ENCODE results near the gene CFAP410.
"Not testable (repeated sequence)": the region's sequence is repeated elsewhere in the genome, so short reads cannot be mapped to it uniquely, and the experiment has no call there.

Gene CFAP410

GRCh38 chr21:44374601-44375280 is 35.6 kb upstream of the CFAP410 start:
- H3K27ac Mint-ChIP-seq: peak overlapping the region; percentile 35 to 85
- peaks cover 13% of the 10 kb centered on the region for H3K4me1 Mint-ChIP-seq
- peak overlapping the region in 1 of 2 donors; percentile 52 for H3K4me3 Mint-ChIP-seq
- peaks cover 6% of the 10 kb centered on the region for H3K27me3 Mint-ChIP-seq
- H3K9me3 Mint-ChIP-seq: peaks cover 6 to 18% of the 10 kb centered on the region in 2 donors
- DNase-seq (no peak), ATAC-seq (no peak)

GRCh38 chr21:44372616-44373015 is 33.4 kb upstream of the CFAP410 start:
- H3K4me3 Mint-ChIP-seq: no peak overlapping the region
- DNase-seq (no peak), ATAC-seq (no peak)
- H3K27me3 Mint-ChIP-seq: peaks cover 6% of the 10 kb centered on the region
- no peak overlapping the region for H3K27ac Mint-ChIP-seq
- peaks cover 6 to 18% of the 10 kb centered on the region in 2 donors for H3K9me3 Mint-ChIP-seq
- peaks cover 13% of the 10 kb centered on the region for H3K4me1 Mint-ChIP-seq

- Mint-ChIP-seq H3K4me3 (no peak overlapping the region), H3K27me3 (peaks cover 6% of the 10 kb centered on the region), H3K27ac (no peak overlapping the region), H3K4me1 (peaks cover 13% of the 10 kb centered on the region), H3K9me3 (peaks cover 6 to 18% of the 10 kb centered on the region in 2 donors)
- ATAC-seq (no peak), DNase-seq (no peak)
Observed at GRCh38 chr21:44371596-44371995, 32.4 kb upstream of the CFAP410 start.

- H3K9me3 Mint-ChIP-seq: peaks cover 6 to 18% of the 10 kb centered on the region in 2 donors
- H3K4me1 Mint-ChIP-seq: peaks cover 12% of the 10 kb centered on the region
- ATAC-seq (no peak), DNase-seq (no peak)
- H3K27ac Mint-ChIP-seq: no peak overlapping the region
- peaks cover 6% of the 10 kb centered on the region for H3K27me3 Mint-ChIP-seq
- no peak overlapping the region for H3K4me3 Mint-ChIP-seq
Observed at GRCh38 chr21:44370786-44371410, 31.7 kb upstream of the CFAP410 start.

- Mint-ChIP-seq H3K4me3 (no peak overlapping the region), H3K9me3 (peaks cover 5 to 15% of the 10 kb centered on the region in 2 donors), H3K27ac (no peak overlapping the region), H3K4me1 (peaks cover 5% of the 10 kb centered on the region), H3K27me3 (no peaks in the 10 kb centered on the region)
- ATAC-seq (peak; percentile 13), DNase-seq (no peak)
Observed at GRCh38 chr21:44370027-44370735, 31.0 kb upstream of the CFAP410 start.

- DNase-seq (no peak), ATAC-seq (peak; percentile 63)
- Mint-ChIP-seq H3K9me3 (peaks cover 0 to 11% of the 10 kb centered on the region in 2 donors), H3K4me3 (no peak overlapping the region), H3K27ac (no peak overlapping the region), H3K27me3 (no peaks in the 10 kb centered on the region), H3K4me1 (peaks cover 5% of the 10 kb centered on the region)
Observed at GRCh38 chr21:44368711-44369446, 29.7 kb upstream of the CFAP410 start.

GRCh38 chr21:44366586-44367211 is 27.5 kb upstream of the CFAP410 start:
- peaks cover 7 to 20% of the 10 kb centered on the region in 2 donors for H3K9me3 Mint-ChIP-seq

GRCh38 chr21:44365967-44366585 is 26.9 kb upstream of the CFAP410 start:
- peaks cover 7 to 14% of the 10 kb centered on the region in 2 donors for H3K9me3 Mint-ChIP-seq
- H3K4me3 Mint-ChIP-seq: no peak overlapping the region
- DNase-seq (no peak), ATAC-seq (no peak)
- H3K27ac Mint-ChIP-seq: no peak overlapping the region
- no peaks in the 10 kb centered on the region for H3K27me3 Mint-ChIP-seq
- peaks cover 8% of the 10 kb centered on the region for H3K4me1 Mint-ChIP-seq

More at GRCh38 chr21:44366586-44367211, 27.5 kb upstream of the CFAP410 start:
- ATAC-seq (no peak), DNase-seq (no peak)
- H3K27me3 Mint-ChIP-seq: no peaks in the 10 kb centered on the region
- peaks cover 8% of the 10 kb centered on the region for H3K4me1 Mint-ChIP-seq
- no peak overlapping the region for H3K27ac Mint-ChIP-seq
- no peak overlapping the region for H3K4me3 Mint-ChIP-seq

GRCh38 chr21:44365251-44365966 is 26.2 kb upstream of the CFAP410 start:
- H3K27me3 Mint-ChIP-seq: no peaks in the 10 kb centered on the region
- H3K4me1 Mint-ChIP-seq: peaks cover 8% of the 10 kb centered on the region
- H3K9me3 Mint-ChIP-seq: peaks cover 7 to 13% of the 10 kb centered on the region in 2 donors
- no peak overlapping the region for H3K4me3 Mint-ChIP-seq
- no peak overlapping the region for H3K27ac Mint-ChIP-seq
- ATAC-seq: no peak
- no peak for DNase-seq

- no peaks in the 10 kb centered on the region for H3K27me3 Mint-ChIP-seq
- ATAC-seq: no peak
- H3K27ac Mint-ChIP-seq: peak overlapping the region in 1 of 2 donors; percentile 81
- H3K9me3 Mint-ChIP-seq: peaks cover 7 to 13% of the 10 kb centered on the region in 2 donors
- DNase-seq: peak in 1 of 2 donors; percentile 7
- peaks cover 15% of the 10 kb centered on the region for H3K4me1 Mint-ChIP-seq
- H3K4me3 Mint-ChIP-seq: no peak overlapping the region
Observed at GRCh38 chr21:44364151-44365053, 25.2 kb upstream of the CFAP410 start.

- ATAC-seq (no peak), DNase-seq (no peak)
- Mint-ChIP-seq H3K9me3 (peaks cover 7 to 13% of the 10 kb centered on the region in 2 donors), H3K4me3 (no peak overlapping the region), H3K4me1 (peaks cover 15% of the 10 kb centered on the region), H3K27ac (no peak overlapping the region), H3K27me3 (no peaks in the 10 kb centered on the region)
Observed at GRCh38 chr21:44363278-44363677, 24.1 kb upstream of the CFAP410 start.

GRCh38 chr21:44361903-44362302 is 22.7 kb upstream of the CFAP410 start:
- Mint-ChIP-seq H3K4me1 (peaks cover 18% of the 10 kb centered on the region), H3K9me3 (peaks cover 7 to 13% of the 10 kb centered on the region in 2 donors)
- ATAC-seq, DNase-seq, H3K27ac Mint-ChIP-seq, H3K27me3 Mint-ChIP-seq, H3K4me3 Mint-ChIP-seq: not testable (repeated sequence)

- peaks cover 34% of the 10 kb centered on the region for H3K4me1 Mint-ChIP-seq
- no peaks in the 10 kb centered on the region for H3K27me3 Mint-ChIP-seq
- DNase-seq (no peak), ATAC-seq (no peak)
- H3K27ac Mint-ChIP-seq: peak overlapping the region in 1 of 2 donors; percentile 20
- peaks cover 7 to 13% of the 10 kb centered on the region in 2 donors for H3K9me3 Mint-ChIP-seq
- peak overlapping the region in 1 of 2 donors; percentile 38 for H3K4me3 Mint-ChIP-seq
Observed at GRCh38 chr21:44360159-44360558, 21.0 kb upstream of the CFAP410 start.

All from stimulated activated naive CD8-positive, alpha-beta T cell treated with anti-CD3 and anti-CD28 coated beads, Interleukin-15, amount 100 ng/mL, for 72 hours (primary cell).